Gastroesophageal sphincter (tissue), 4 donors: ENCODE data around the gene PSMB7. TPM values are rescaled to one million over a fixed set of nuclear protein-coding genes. Genes with fewer than 3 reads are reported as not detected.

Source experiments
- ATAC-seq: fragments of 150-250 bp; one replicate; pipeline ENCODE4 v1.9.1; 2016; ENCODE audit warnings: mild to moderate bottlenecking, moderate library complexity
- H3K27ac ChIP-seq, 4 donors: fragments of 200-600 bp; sonication (generic) in 3 of 4; 1 replicate in 3 of 4; 2 replicates in 1 of 4; pipeline ENCODE4 v1.5.1; 2016 to 2019
- H3K27me3 ChIP-seq: fragments of 200-600 bp; sonication (generic); one replicate; pipeline ENCODE4 v1.5.1; 2019
- H3K36me3 ChIP-seq, 2 donors: fragments of 200-600 bp; sonication (generic); one replicate each; pipeline ENCODE4 v1.5.1; 2019; ENCODE audit warnings: control low read depth in 1 of 2
- H3K4me1 ChIP-seq, 3 donors: fragments of 200-600 bp; sonication (generic); 1 replicate in 2 of 3; 2 replicates in 1 of 3; pipeline ENCODE4 v1.5.1; 2016 to 2019; ENCODE audit warnings: control low read depth in 2 of 3
- H3K4me3 ChIP-seq, 2 donors: fragments of 200-600 bp; sonication (generic); one replicate each; pipeline ENCODE4 v1.5.1; 2019; ENCODE audit warnings: mild to moderate bottlenecking in 1 of 2, moderate library complexity in 1 of 2
- H3K9me3 ChIP-seq, 3 donors: fragments of 200-600 bp; sonication (generic); one replicate each; pipeline ENCODE4 v1.5.1; 2017 to 2019; ENCODE audit warnings: control low read depth in 2 of 3
- EP300 ChIP-seq: sonication (generic); formaldehyde crosslinking; IDR thresholded peaks from one replicate; pipeline ENCODE4 v1.6.1; 2017; ENCODE audit warnings: antibody characterized with exemption, mild to moderate bottlenecking
- POLR2A ChIP-seq, 2 donors: fragments of 450-650 bp; IDR thresholded peaks; one replicate each; pipeline ENCODE4 v1.6.1; 2017; ENCODE audit warnings: antibody characterized with exemption in 2 of 2, mild to moderate bottlenecking in 2 of 2, moderate library complexity in 1 of 2
- POLR2AphosphoS5 ChIP-seq: sonication (generic); formaldehyde crosslinking; IDR thresholded peaks from one replicate; pipeline ENCODE4 v1.6.1; 2017; ENCODE audit warnings: antibody characterized with exemption
- WGBS, 2 donors: methylation state at CpG; one replicate each; pipeline ENCODE4 v1.1.5; 2018; ENCODE audit warnings: low coverage in 1 of 2; 5-methylcytosine and 5-hydroxymethylcytosine counted together
- total RNA-seq, 4 donors: library from RNA; depleted of rRNA; stranded (reverse); fragments of >200 nt; gene quantifications; one replicate each; pipeline ENCODE4 v1.1.0, GENCODE V29; 2016
- TF ChIP-seq, protein P1 (sequence below), 4 experiments: fragments of 200-600 bp in 2 of 4; fragments of 450-650 bp in 2 of 4; sonication (generic) in 1 of 4; IDR thresholded peaks; one replicate each; pipeline ENCODE4 v1.5.1; 2017 to 2019; ENCODE audit warnings: antibody characterized with exemption in 4 of 4, mild to moderate bottlenecking in 2 of 4, moderate library complexity in 2 of 4

PSMB7 gene
- total RNA-seq, 4 donors from 2014 or later: 116 to 152 (median 144) TPM

DNA sequence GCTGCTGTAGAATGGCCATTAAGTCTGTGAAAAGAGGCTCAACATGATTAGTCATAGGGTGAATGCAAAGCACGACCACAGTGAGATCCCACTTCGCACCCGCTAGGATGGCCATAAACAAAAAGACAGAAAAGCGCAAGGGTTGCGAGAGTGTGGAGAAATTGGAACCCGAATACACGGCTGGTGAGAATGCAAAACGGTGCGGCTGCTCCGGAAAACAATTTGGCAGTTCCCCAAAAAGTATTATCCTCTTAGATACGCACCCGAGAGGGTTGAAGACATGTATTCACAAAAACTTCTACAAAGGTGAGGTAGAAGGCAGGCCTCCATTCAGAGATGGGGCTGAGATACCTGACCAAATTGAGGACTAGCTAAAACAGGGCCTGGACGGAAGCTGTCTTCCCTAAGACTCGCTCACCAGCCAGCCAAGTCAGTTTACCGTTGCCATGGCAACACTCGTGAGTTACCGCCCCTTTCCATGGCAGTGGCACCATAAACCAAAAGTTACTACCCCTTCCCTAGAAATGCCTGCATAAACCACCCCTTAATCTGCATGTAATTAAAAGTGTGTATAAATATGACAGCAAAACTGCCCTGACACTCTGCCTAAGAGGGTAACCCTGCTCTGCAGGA is 726 bp upstream of the PSMB7 start:
- Histone ChIP-seq H3K4me3 (peak overlapping the region in 1 of 2 donors; percentile 64), H3K9me3 (no peaks in the 10 kb centered on the region), H3K27me3 (no peaks in the 10 kb centered on the region), H3K4me1 (peaks cover 0 to 39% (median 3%) of the 10 kb centered on the region in 3 donors), H3K27ac (peak overlapping the region in 1 of 4 donors; percentile 44), H3K36me3 (peaks cover 14 to 32% of the 10 kb centered on the region in 2 donors)
- TF ChIP-seq, protein P1, sequence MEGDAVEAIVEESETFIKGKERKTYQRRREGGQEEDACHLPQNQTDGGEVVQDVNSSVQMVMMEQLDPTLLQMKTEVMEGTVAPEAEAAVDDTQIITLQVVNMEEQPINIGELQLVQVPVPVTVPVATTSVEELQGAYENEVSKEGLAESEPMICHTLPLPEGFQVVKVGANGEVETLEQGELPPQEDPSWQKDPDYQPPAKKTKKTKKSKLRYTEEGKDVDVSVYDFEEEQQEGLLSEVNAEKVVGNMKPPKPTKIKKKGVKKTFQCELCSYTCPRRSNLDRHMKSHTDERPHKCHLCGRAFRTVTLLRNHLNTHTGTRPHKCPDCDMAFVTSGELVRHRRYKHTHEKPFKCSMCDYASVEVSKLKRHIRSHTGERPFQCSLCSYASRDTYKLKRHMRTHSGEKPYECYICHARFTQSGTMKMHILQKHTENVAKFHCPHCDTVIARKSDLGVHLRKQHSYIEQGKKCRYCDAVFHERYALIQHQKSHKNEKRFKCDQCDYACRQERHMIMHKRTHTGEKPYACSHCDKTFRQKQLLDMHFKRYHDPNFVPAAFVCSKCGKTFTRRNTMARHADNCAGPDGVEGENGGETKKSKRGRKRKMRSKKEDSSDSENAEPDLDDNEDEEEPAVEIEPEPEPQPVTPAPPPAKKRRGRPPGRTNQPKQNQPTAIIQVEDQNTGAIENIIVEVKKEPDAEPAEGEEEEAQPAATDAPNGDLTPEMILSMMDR (IDR thresholded peaks at IDR 0.05): no peak
- TF ChIP-seq EP300: no peak
- TF ChIP-seq POLR2A (IDR thresholded peaks at IDR 0.05): no peak
- TF ChIP-seq POLR2AphosphoS5: no peak
- WGBS, 2 donors: 57 to 79% methylated on average over 6 to 14 of the region's 17 CpGs
- no peak for ATAC-seq

DNA sequence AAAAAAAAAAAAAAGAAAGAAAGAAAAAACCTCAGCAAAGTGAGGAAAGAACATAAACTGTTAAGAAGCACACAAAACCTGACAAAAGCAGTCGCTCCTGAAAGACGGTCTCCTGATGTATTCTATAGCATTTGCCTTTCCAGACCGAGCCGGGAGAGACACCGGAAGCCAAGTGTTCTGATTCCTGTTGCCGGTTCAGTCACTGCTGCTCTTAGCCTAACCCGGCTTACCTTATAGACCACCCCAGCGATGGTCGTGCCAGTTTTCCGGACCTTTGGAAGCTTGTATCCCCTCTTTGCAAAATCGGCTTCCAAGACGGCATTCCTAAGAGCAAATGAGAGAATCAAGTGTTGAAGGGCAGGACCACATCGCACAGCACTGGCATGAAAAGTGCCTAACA is 630 bp downstream of the PSMB7 start:
- peaks cover 14 to 45% of the 10 kb centered on the region in 2 donors for H3K36me3 ChIP-seq
- H3K27me3 ChIP-seq: no peaks in the 10 kb centered on the region
- no peak for ATAC-seq
- H3K4me1 ChIP-seq: peaks cover 0 to 38% (median 3%) of the 10 kb centered on the region in 3 donors
- TF ChIP-seq, protein P1 (IDR thresholded peaks at IDR 0.05): no peak
- no peak for TF ChIP-seq POLR2AphosphoS5
- TF ChIP-seq POLR2A (IDR thresholded peaks at IDR 0.05): no peak
- TF ChIP-seq EP300: no peak
- 11 to 15% methylated on average over 8 to 12 of the region's 13 CpGs for WGBS, 2 donors
- peak overlapping the region; percentile 64 to 80 for H3K4me3 ChIP-seq
- no peaks in the 10 kb centered on the region for H3K9me3 ChIP-seq
- H3K27ac ChIP-seq: peak overlapping the region in 2 of 4 donors; percentile 55 to 73

DNA sequence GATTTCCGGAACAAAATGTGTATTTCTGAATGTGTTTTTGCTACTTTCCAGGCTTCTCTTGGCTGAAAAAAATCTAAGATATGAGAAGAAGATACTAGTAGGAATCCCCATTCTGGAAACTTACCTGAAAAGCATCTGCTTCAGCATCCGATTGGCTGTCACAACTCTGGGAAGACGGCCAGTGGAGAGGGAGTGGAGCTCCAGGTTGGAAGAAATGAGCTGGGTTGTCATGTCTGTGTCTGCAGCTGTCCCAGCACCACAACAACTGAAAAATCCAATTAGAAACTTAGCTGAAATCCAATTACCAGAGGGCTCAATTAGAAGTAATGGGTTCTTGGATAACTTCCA is 3.0 kb downstream of the PSMB7 start:
- no peaks in the 10 kb centered on the region for H3K9me3 ChIP-seq
- TF ChIP-seq EP300 (no peak), POLR2AphosphoS5 (no peak), POLR2A (IDR thresholded peaks at IDR 0.05) (no peak)
- TF ChIP-seq, protein P1 (IDR thresholded peaks at IDR 0.05): no peak
- 70 to 100% methylated on average over 1 to 3 of the region's 3 CpGs for WGBS, 2 donors
- H3K27me3 ChIP-seq: no peaks in the 10 kb centered on the region
- H3K4me3 ChIP-seq: no peak overlapping the region
- no peak overlapping the region for H3K27ac ChIP-seq
- H3K4me1 ChIP-seq: peaks cover 0 to 47% (median 3%) of the 10 kb centered on the region in 3 donors
- H3K36me3 ChIP-seq: peaks cover 14 to 69% of the 10 kb centered on the region in 2 donors
- no peak for ATAC-seq

DNA sequence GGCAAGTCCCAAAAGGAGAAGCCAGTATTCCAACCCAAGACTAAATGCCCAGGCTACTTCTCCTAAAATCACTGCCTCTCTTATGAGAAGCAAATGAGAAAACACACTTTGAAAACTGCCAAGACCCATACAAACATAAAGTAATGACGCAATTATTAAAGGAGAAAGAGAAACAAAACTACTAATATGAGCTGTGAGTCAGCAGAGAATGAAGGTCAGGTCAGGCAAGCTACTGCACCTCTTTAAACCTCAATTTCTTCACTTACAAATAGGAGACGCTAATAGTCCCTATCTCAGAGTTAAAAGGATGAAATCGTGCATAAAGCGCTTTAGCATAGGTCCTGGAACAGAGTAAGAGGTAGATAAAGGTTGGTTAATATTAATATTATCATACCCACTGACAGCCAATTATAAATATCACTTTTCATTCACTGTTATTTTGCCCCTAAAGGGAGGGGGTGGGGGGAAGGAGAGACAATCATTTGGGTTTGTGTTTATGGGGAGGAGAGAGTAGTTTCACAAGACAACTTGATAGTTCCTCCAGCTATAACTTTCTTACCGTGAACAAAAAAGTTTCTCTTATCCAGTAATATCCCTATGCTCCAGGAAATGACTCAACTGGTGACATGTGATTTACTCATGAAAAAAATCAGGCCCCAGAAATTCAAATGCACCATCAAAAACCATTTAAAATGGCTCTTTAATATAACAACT is 3.6 kb downstream of the PSMB7 start:
- ATAC-seq: no peak
- TF ChIP-seq, protein P1 (IDR thresholded peaks at IDR 0.05): no peak
- TF ChIP-seq POLR2A (IDR thresholded peaks at IDR 0.05): no peak
- no peak for TF ChIP-seq EP300
- TF ChIP-seq POLR2AphosphoS5: no peak
- peaks cover 14 to 75% of the 10 kb centered on the region in 2 donors for H3K36me3 ChIP-seq
- H3K27me3 ChIP-seq: no peaks in the 10 kb centered on the region
- H3K27ac ChIP-seq: no peak overlapping the region
- H3K4me1 ChIP-seq: peaks cover 0 to 47% (median 3%) of the 10 kb centered on the region in 3 donors
- H3K4me3 ChIP-seq: no peak overlapping the region
- no peaks in the 10 kb centered on the region for H3K9me3 ChIP-seq
- WGBS, 2 donors: 61 to 83% methylated on average over 5 of the region's 5 CpGs
